Astrocyte of the cerebellum (primary cell): ENCODE measurements around the gene FGR.

ENCODE experiments used
- DNase-seq: peaks from one replicate; pipeline ENCODE4 v3.0.0-alpha.2; 2011; ENCODE audit warnings: low read depth
- H3K4me3 ChIP-seq: 2 replicates; pipeline ENCODE4 v1.5.1; 2011; ENCODE audit warnings: mild to moderate bottlenecking, low read depth, low read length, moderate library complexity
- CTCF ChIP-seq: IDR thresholded peaks from 2 replicates; pipeline ENCODE4 v1.5.1; 2012; ENCODE audit warnings: low read length, low read depth, moderate library complexity, mild to moderate bottlenecking; ENCODE audit errors: missing control alignments
- in situ Hi-C: cut with HindIII; loops from 2 replicates; pipeline ENCODE4 v1.10.0; 2017; ENCODE audit warnings: low sequenced_read_pairs

Gene FGR

DNA sequence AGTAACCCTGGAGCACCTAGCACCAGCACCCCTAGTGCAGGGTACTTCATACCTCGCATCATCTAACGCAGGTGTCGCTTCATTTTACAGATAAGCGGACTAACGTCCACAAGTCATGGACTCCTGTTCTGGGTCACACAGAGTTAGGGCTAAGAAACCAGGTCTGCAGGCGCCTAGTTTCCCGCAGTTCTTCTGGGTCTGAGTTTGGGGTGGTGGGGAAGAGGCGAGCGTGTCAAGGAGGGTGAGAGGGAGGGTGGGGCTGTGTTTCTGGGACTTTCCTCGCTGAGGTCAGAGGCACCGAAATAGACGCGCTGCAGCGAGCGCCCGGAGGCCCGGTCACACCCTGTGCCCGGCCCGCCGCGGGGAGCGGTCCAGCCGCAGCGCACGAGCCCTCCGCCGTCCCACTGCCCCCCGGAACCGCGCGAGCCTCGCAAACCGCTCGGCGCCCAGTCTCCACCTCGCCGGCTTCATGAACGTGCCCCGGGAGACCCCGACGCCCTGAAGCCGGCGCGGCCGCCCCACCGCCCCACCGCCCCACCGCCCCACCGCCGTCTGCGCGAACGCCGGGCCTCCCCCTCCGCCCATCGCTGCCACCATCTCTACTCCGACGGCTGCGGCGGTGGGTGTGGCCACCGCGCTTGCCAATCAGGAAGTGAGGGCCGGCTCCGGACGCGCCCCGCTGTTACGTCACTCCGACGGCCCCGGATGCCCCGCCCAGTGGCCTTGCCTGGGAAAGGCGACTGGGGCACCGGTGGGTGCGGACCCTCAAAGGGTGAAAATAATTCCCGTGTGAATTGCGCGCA lies 24.7 kb upstream of the FGR start:
- peak overlapping the region; percentile 35 for H3K4me3 ChIP-seq
- TF ChIP-seq CTCF = no peak
- in situ Hi-C loops = no loop called here
- no peak for DNase-seq

- DNase-seq = peak; percentile 62
- in situ Hi-C loops = no loop called here
- TF ChIP-seq CTCF = no peak
- peak overlapping the region; percentile 35 for H3K4me3 ChIP-seq
Measured at GRCh38 chr1:27658951-27659496, 24.0 kb upstream of the FGR start.

GRCh38 chr1:27656157-27656893 lies 21.3 kb upstream of the FGR start:
- no peak overlapping the region for H3K4me3 ChIP-seq
- in situ Hi-C loops = no loop called here
- peak; percentile 58 for DNase-seq
- TF ChIP-seq CTCF = no peak

- no peak for DNase-seq
- in situ Hi-C loops = no loop called here
- H3K4me3 ChIP-seq = no peak overlapping the region
- TF ChIP-seq CTCF = no peak
Measured at GRCh38 chr1:27655151-27655937, 20.4 kb upstream of the FGR start.

GRCh38 chr1:27652111-27652864 lies 17.3 kb upstream of the FGR start:
- no peak overlapping the region for H3K4me3 ChIP-seq
- in situ Hi-C loops = no loop called here
- no peak for TF ChIP-seq CTCF
- DNase-seq = no peak
